ENCODE data around the gene NDRG2.

Gene NDRG2

GRCh38 chr14:21050597-21050996 lies 25.7 kb upstream of the NDRG2 start:
- Histone ChIP-seq H3K27me3 (ENCODE audit: insufficient read depth, poor library complexity, severe bottlenecking) (no peaks in the 10 kb centered on the region), H3K27ac (replicated peaks) (no peak overlapping the region), H3K4me3 (replicated peaks; ENCODE audit: insufficient read depth, low read length) (no peak overlapping the region)
- TF ChIP-seq, protein P1, sequence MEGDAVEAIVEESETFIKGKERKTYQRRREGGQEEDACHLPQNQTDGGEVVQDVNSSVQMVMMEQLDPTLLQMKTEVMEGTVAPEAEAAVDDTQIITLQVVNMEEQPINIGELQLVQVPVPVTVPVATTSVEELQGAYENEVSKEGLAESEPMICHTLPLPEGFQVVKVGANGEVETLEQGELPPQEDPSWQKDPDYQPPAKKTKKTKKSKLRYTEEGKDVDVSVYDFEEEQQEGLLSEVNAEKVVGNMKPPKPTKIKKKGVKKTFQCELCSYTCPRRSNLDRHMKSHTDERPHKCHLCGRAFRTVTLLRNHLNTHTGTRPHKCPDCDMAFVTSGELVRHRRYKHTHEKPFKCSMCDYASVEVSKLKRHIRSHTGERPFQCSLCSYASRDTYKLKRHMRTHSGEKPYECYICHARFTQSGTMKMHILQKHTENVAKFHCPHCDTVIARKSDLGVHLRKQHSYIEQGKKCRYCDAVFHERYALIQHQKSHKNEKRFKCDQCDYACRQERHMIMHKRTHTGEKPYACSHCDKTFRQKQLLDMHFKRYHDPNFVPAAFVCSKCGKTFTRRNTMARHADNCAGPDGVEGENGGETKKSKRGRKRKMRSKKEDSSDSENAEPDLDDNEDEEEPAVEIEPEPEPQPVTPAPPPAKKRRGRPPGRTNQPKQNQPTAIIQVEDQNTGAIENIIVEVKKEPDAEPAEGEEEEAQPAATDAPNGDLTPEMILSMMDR (IDR thresholded peaks at IDR 0.05; ENCODE audit: insufficient read depth, low read length) = no peak
- TF ChIP-seq GABPA (IDR thresholded peaks at IDR 0.05; ENCODE audit: low read depth) = no peak
- no peak for TF ChIP-seq POLR2AphosphoS5 (IDR thresholded peaks at IDR 0.05; ENCODE audit: low read depth)
- no peak for TF ChIP-seq SPI1 (IDR thresholded peaks at IDR 0.05; ENCODE audit: borderline replicate concordance, low read depth)
- no peak for TF ChIP-seq REST (IDR thresholded peaks at IDR 0.05; ENCODE audit: insufficient replicate concordance, low read depth)
- DNase-seq (ENCODE audit: low read depth in 1 of 2, low spot score in 1 of 2) = no peak

DNA sequence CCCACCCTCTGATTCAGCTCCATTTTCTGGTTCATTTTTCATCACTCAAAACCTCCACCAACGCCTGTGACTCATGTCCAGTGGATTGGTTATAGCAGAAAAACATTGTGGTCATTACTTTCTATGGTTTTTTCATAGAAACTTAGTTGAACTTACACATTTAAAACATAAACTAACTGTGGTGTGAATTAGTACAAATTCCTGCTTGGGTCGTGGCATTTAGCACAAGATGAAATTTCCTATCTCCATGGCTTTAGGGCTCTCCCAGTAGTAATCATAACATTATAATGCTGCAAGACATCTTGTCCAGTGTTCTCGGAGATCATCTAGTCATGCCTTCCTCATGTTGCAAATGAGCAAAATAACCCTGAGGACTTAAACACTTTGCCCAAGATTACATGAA lies 24.4 kb upstream of the NDRG2 start:
- no peak for DNase-seq (ENCODE audit: low read depth in 1 of 2, low spot score in 1 of 2)
- no peak for TF ChIP-seq POLR2AphosphoS5 (IDR thresholded peaks at IDR 0.05; ENCODE audit: low read depth)
- TF ChIP-seq, protein P1 (IDR thresholded peaks at IDR 0.05; ENCODE audit: insufficient read depth, low read length) = no peak
- TF ChIP-seq GABPA (IDR thresholded peaks at IDR 0.05; ENCODE audit: low read depth) = no peak
- no peak for TF ChIP-seq REST (IDR thresholded peaks at IDR 0.05; ENCODE audit: insufficient replicate concordance, low read depth)
- TF ChIP-seq SPI1 (IDR thresholded peaks at IDR 0.05; ENCODE audit: borderline replicate concordance, low read depth) = no peak
- Histone ChIP-seq H3K27ac (replicated peaks) (no peak overlapping the region), H3K27me3 (ENCODE audit: insufficient read depth, poor library complexity, severe bottlenecking) (no peaks in the 10 kb centered on the region), H3K4me3 (replicated peaks; ENCODE audit: insufficient read depth, low read length) (no peak overlapping the region)

- H3K27ac ChIP-seq (replicated peaks) = no peak overlapping the region
- TF ChIP-seq GABPA (IDR thresholded peaks at IDR 0.05; ENCODE audit: low read depth) = no peak
- TF ChIP-seq, protein P1 (IDR thresholded peaks at IDR 0.05; ENCODE audit: insufficient read depth, low read length) = no peak
- no peak for TF ChIP-seq SPI1 (IDR thresholded peaks at IDR 0.05; ENCODE audit: borderline replicate concordance, low read depth)
- TF ChIP-seq POLR2AphosphoS5 (IDR thresholded peaks at IDR 0.05; ENCODE audit: low read depth) = no peak
- no peak for TF ChIP-seq REST (IDR thresholded peaks at IDR 0.05; ENCODE audit: insufficient replicate concordance, low read depth)
- H3K27me3 ChIP-seq (ENCODE audit: insufficient read depth, poor library complexity, severe bottlenecking) = no peaks in the 10 kb centered on the region
- DNase-seq (ENCODE audit: low read depth in 1 of 2, low spot score in 1 of 2) = no peak
- no peak overlapping the region for H3K4me3 ChIP-seq (replicated peaks; ENCODE audit: insufficient read depth, low read length)
Observed at GRCh38 chr14:21048638-21049037, 23.8 kb upstream of the NDRG2 start.

Data from HL-60 (cell line).